Uterus (tissue), 2 donors: ENCODE data around the gene PPM1G.

Experiments used
- CTCF ChIP-seq, 4 experiments: fragments of 200-600 bp in 2 of 4; fragments of 450-650 bp in 2 of 4; sonication (generic) in 2 of 4; IDR thresholded peaks; one replicate each; pipeline ENCODE4 v1.5.1; 2016 to 2019; ENCODE audit warnings: antibody characterized with exemption in 4 of 4, mild to moderate bottlenecking in 2 of 4, moderate library complexity in 1 of 4
- POLR2A ChIP-seq, 2 donors: fragments of 450-650 bp; IDR thresholded peaks; one replicate each; pipeline ENCODE4 v1.6.1; 2016; ENCODE audit warnings: antibody characterized with exemption in 2 of 2, mild to moderate bottlenecking in 1 of 2, moderate library complexity in 1 of 2

- TF ChIP-seq CTCF (IDR thresholded peaks at IDR 0.05) (peak; percentile 75 to 90 (median 84)), POLR2A (IDR thresholded peaks at IDR 0.05) (peak; percentile 39 to 64)
These were observed 39.2 kb downstream of the PPM1G start, which contains the start of the genes EIF2B4 and SNX17 for GRCh38 chr2:27370026-27370815.
